Vagina (tissue), 2 donors: ENCODE results near the gene FAM50A.

Experiments
- CTCF ChIP-seq, 3 experiments: fragments of 450-650 bp in 2 of 3; fragments of 200-600 bp in 1 of 3; sonication (generic) in 1 of 3; IDR thresholded peaks; one replicate each; pipeline ENCODE4 v1.5.1; 2017 to 2019; ENCODE audit warnings: antibody characterized with exemption in 3 of 3, mild to moderate bottlenecking in 2 of 3, moderate library complexity in 2 of 3
- POLR2A ChIP-seq, 2 donors: fragments of 450-650 bp; IDR thresholded peaks; one replicate each; pipeline ENCODE4 v1.6.1; 2017; ENCODE audit warnings: antibody characterized with exemption in 2 of 2, mild to moderate bottlenecking in 2 of 2, moderate library complexity in 2 of 2

GRCh38 chrX:154485150-154486051 lies 41.5 kb downstream of the FAM50A start:
- TF ChIP-seq CTCF (IDR thresholded peaks at IDR 0.05) (no peak), POLR2A (IDR thresholded peaks at IDR 0.05) (no peak)
